GM12865 (cell line): ENCODE data around the gene LRP8.

Experiments
- DNase-seq: peaks from one replicate; pipeline ENCODE4 v3.0.0; 2010; ENCODE audit warnings: low read depth
- H3K4me3 ChIP-seq: 2 replicates; pipeline ENCODE4 v1.5.1; 2011; ENCODE audit warnings: mild to moderate bottlenecking, low read depth, low read length, control low read depth
- CTCF ChIP-seq: IDR thresholded peaks from 2 replicates; pipeline ENCODE4 v1.5.1; 2011; ENCODE audit warnings: low read length, control low read depth, low read depth, inconsistent platforms; ENCODE audit not compliant: insufficient read depth; ENCODE audit errors: missing control alignments

LRP8 gene

DNA sequence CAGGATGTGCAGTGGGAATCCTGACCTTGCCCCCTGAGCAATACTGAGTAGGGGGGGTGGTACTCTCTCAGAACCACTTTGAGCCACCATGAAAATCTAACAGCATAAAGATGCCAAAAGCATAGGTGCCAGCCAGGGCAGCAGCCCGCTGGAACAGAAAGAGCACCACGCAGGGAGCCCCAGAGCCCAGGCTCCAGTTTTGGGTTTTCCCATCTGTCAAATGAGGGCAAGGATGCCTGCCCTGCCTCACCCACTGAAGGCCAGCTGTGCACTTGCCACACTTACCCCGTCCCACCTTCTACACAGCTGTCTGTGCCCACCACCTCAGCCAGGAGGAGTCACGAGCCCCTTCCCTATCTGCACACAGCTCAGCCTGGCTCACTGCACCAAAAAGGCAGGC, 20.8 kb downstream of the LRP8 start:
- no peak overlapping the region for H3K4me3 ChIP-seq
- TF ChIP-seq CTCF, result no peak
- DNase-seq, result no peak

- no peak overlapping the region for H3K4me3 ChIP-seq
- no peak for DNase-seq
- TF ChIP-seq CTCF, result no peak
These were observed 21.7 kb downstream of the LRP8 start for GRCh38 chr1:53306168-53306567.

- no peak for DNase-seq
- no peak overlapping the region for H3K4me3 ChIP-seq
- TF ChIP-seq CTCF, result no peak
These were observed 22.2 kb downstream of the LRP8 start for GRCh38 chr1:53305650-53306049.

- no peak for TF ChIP-seq CTCF
- H3K4me3 ChIP-seq, result no peak overlapping the region
- DNase-seq, result no peak
These were observed 23.3 kb downstream of the LRP8 start for GRCh38 chr1:53304527-53304926.

DNA sequence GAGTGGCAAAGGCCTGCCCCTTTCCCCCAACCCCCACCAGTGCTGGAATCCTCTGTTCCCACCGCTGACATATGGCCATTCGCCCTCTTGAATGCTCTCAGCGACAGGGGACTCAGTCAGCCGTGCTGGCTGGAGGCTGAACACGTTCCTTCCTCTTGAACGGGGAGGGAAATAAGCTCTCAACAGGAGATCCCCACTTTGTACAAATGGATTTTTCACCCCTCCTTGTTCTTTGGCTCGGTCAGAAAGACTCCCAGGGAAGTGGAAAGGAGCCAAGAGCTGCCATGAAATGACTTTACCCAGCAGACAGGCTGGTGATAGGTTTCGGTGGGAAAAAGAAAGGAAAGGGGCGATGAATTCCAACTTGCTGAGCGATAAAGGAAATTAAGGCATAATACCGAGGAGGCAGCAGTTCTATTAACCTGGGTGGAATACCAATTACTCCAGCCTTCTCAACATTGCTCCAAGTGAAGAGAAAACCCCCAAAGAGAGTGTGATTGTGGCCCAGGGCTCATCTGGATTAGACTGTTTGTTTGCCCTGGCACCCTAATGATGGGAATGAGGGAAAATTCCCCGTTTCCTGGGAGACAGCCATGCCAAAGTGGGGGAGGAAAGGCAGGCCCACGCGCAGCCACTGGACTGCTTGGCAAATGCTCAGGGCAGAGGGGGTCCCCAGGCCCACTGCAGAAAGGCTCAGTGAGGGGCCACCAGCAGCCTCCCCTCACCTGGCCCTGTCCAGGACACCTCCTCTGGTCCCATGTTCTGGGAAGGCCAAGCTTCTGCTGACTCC, 23.9 kb downstream of the LRP8 start:
- no peak for DNase-seq

GRCh38 chr1:53303243-53303642, 24.6 kb downstream of the LRP8 start:
- no peak for DNase-seq
- H3K4me3 ChIP-seq, result no peak overlapping the region
- TF ChIP-seq CTCF, result no peak

More for the DNA sequence above, 23.9 kb downstream of the LRP8 start:
- TF ChIP-seq CTCF, result no peak
- no peak overlapping the region for H3K4me3 ChIP-seq

DNA sequence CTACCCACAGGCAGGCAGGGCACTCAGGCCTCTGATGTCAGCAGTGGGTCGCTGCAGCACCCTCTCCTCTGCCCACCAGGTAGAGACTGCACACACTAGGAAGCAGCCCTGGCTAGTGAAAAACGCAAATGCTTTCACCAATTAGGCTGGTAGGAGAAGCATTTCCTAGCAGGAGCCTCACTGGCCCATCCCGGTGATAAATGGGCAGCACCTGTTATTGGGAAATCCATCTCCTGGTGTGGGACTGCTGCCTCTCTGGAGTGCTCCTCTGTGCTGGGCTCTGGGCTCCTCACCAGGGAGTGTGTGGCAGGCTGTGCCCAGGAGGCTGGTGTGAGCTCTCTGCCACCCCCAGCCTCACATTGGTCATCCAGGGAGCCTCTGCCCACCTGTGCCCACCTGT, 28.6 kb downstream of the LRP8 start:
- DNase-seq, result no peak
- TF ChIP-seq CTCF, result no peak
- no peak overlapping the region for H3K4me3 ChIP-seq
